ENCODE results near the gene ATP5MK.

DNA sequence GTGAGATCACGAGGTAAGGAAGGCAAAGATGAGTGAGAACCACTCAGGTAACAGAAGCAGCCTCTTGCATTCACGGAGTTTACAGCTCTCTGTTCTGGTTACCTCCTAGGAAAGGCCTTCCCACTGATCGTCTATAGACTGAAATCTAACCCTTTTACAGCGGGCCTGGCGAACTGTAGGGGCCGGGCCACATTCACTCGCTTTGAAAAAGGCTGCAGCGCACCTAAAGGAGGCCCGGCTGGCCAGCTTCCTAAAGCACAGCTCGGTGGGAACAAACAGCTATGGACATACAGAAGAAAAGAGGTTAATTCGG lies 565 bp downstream of the ATP5MK start:
- TF ChIP-seq CTCF (IDR thresholded peaks at IDR 0.05) (no peak), POLR2A (IDR thresholded peaks at IDR 0.05) (no peak)

Data from adrenal gland (tissue), 5 donors.